ENCODE measurements around the gene RHOG.

GRCh38 chr11:3873712-3874349 lies 33.1 kb upstream of the RHOG start:
- TF ChIP-seq, protein P1, sequence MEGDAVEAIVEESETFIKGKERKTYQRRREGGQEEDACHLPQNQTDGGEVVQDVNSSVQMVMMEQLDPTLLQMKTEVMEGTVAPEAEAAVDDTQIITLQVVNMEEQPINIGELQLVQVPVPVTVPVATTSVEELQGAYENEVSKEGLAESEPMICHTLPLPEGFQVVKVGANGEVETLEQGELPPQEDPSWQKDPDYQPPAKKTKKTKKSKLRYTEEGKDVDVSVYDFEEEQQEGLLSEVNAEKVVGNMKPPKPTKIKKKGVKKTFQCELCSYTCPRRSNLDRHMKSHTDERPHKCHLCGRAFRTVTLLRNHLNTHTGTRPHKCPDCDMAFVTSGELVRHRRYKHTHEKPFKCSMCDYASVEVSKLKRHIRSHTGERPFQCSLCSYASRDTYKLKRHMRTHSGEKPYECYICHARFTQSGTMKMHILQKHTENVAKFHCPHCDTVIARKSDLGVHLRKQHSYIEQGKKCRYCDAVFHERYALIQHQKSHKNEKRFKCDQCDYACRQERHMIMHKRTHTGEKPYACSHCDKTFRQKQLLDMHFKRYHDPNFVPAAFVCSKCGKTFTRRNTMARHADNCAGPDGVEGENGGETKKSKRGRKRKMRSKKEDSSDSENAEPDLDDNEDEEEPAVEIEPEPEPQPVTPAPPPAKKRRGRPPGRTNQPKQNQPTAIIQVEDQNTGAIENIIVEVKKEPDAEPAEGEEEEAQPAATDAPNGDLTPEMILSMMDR (conservative IDR thresholded peaks at IDR 0.05 in 1 of 2, IDR thresholded peaks at IDR 0.05 in 1 of 2; ENCODE audit: extremely low read depth in 1 of 2, insufficient read depth in 1 of 2, low read depth in 1 of 2, low read length in 2 of 2): no peak
- TF ChIP-seq EZH2 (IDR thresholded peaks at IDR 0.05; ENCODE audit: borderline replicate concordance, low read length): no peak
